Body of pancreas (tissue), 4 donors: Measurements from ENCODE around the gene UQCC2. TPM values are rescaled to one million over a fixed set of nuclear protein-coding genes. Genes with fewer than 3 reads are reported as not detected.

Experiments used
- ATAC-seq: fragments of 150-250 bp; one replicate; pipeline ENCODE4 v1.9.1; 2016
- DNase-seq, 4 donors: peaks; one replicate each; pipeline ENCODE4 v3.0.0-alpha.2; 2019
- H3K27ac ChIP-seq, 4 donors: fragments of 200-600 bp; sonication (generic); 1 replicate in 3 of 4; 2 replicates in 1 of 4; pipeline versions ENCODE4 v1.5.1 to v1.6.1; 2016 to 2019; ENCODE audit warnings: mild to moderate bottlenecking in 1 of 4, mixed read lengths in 1 of 4, moderate library complexity in 1 of 4
- H3K27me3 ChIP-seq, 2 donors: fragments of 200-600 bp; sonication (generic); one replicate each; pipeline ENCODE4 v1.6.0; 2016; ENCODE audit warnings: mild to moderate bottlenecking in 1 of 2
- H3K36me3 ChIP-seq, 2 donors: fragments of 200-600 bp; sonication (generic); replicated peaks in 1 of 2; 2 replicates each; pipeline ENCODE4 v1.5.1; 2016; ENCODE audit warnings: low read depth in 2 of 2; ENCODE audit not compliant: insufficient read depth in 1 of 2
- H3K4me1 ChIP-seq: fragments of 200-600 bp; sonication (generic); one replicate; pipeline ENCODE4 v1.6.0; 2016
- H3K4me3 ChIP-seq, 2 donors: fragments of 200-600 bp; sonication (generic); 1 replicate in 1 of 2; 2 replicates in 1 of 2; pipeline ENCODE4 v1.5.1; 2016 to 2019
- H3K9me3 ChIP-seq, 3 donors: fragments of 200-600 bp; sonication (generic); 1 replicate in 2 of 3; 2 replicates in 1 of 3; pipeline ENCODE4 v1.5.1; 2016
- CTCF ChIP-seq, 7 experiments: fragments of 450-650 bp in 4 of 7; fragments of 200-600 bp in 3 of 7; sonication (generic) in 3 of 7; IDR thresholded peaks; one replicate each; pipeline ENCODE4 v1.5.1; 2016 to 2019; ENCODE audit warnings: antibody characterized with exemption in 7 of 7
- POLR2A ChIP-seq, 3 donors: fragments of 450-650 bp; IDR thresholded peaks; one replicate each; pipeline ENCODE4 v1.6.1; 2016; ENCODE audit warnings: antibody characterized with exemption in 3 of 3, mild to moderate bottlenecking in 2 of 3
- WGBS, 2 donors: methylation state at CpG; one replicate each; pipeline ENCODE4 v1.1.5; 2017; 5-methylcytosine and 5-hydroxymethylcytosine counted together
- intact Hi-C: fragments of 100-400 bp; cut with DNase I; formaldehyde crosslinking; loops from one replicate; pipeline ENCODE4 v1.15.1; 2023
- total RNA-seq, 2 donors: library from RNA; depleted of rRNA; stranded (reverse); fragments of >200 nt; gene quantifications; one replicate each; pipeline ENCODE4 v1.1.0, GENCODE V29; 2016

Gene UQCC2
- total RNA-seq, 2 donors from 2014 or later, result 4.0 to 17.6 TPM

- DNase-seq, result no peak
- TF ChIP-seq POLR2A (IDR thresholded peaks at IDR 0.05), result no peak
- no peak for TF ChIP-seq CTCF (IDR thresholded peaks at IDR 0.05)
- Histone ChIP-seq H3K9me3 (no peaks in the 10 kb centered on the region), H3K27ac (no peak overlapping the region), H3K4me1 (peaks cover 43% of the 10 kb centered on the region), H3K27me3 (no peaks in the 10 kb centered on the region), H3K36me3 (no peaks in the 10 kb centered on the region), H3K4me3 (no peak overlapping the region)
- 87 to 92% methylated on average over 3 of the region's 3 CpGs for WGBS, 2 donors
- intact Hi-C loops, result no loop called here
- ATAC-seq, result no peak
Measured at GRCh38 chr6:33712914-33713313, 1.4 kb upstream of the UQCC2 start.

- Histone ChIP-seq H3K4me3 (peak overlapping the region; percentile 65 to 79), H3K9me3 (no peaks in the 10 kb centered on the region), H3K36me3 (no peaks in the 10 kb centered on the region), H3K27me3 (no peaks in the 10 kb centered on the region), H3K4me1 (peaks cover 22% of the 10 kb centered on the region), H3K27ac (peak overlapping the region in 2 of 4 donors; percentile 89 to 92)
- DNase-seq (peak in 1 of 4 donors; percentile 34), ATAC-seq (peak; percentile 10)
- intact Hi-C loops, result no loop called here
- TF ChIP-seq CTCF (IDR thresholded peaks at IDR 0.05), result no peak
- no peak for TF ChIP-seq POLR2A (IDR thresholded peaks at IDR 0.05)
- WGBS, 2 donors, result 67 to 72% methylated on average over 15 of the region's 15 CpGs
Measured at GRCh38 chr6:33710296-33711121, 991 bp downstream of the UQCC2 start.

- ATAC-seq (no peak), DNase-seq (no peak)
- TF ChIP-seq POLR2A (IDR thresholded peaks at IDR 0.05), result no peak
- TF ChIP-seq CTCF (IDR thresholded peaks at IDR 0.05), result no peak
- no peaks in the 10 kb centered on the region for H3K36me3 ChIP-seq
- 80 to 88% methylated on average over 10 of the region's 10 CpGs for WGBS, 2 donors
- no peak overlapping the region for H3K27ac ChIP-seq
- H3K9me3 ChIP-seq, result no peaks in the 10 kb centered on the region
- intact Hi-C loops, result loop anchor here (5.0 kb wide), 2 partner anchors 58 to 112 kb away; no protein-coding TSS in a partner anchor
- no peaks in the 10 kb centered on the region for H3K27me3 ChIP-seq
- peaks cover 22% of the 10 kb centered on the region for H3K4me1 ChIP-seq
- no peak overlapping the region for H3K4me3 ChIP-seq
Measured at GRCh38 chr6:33709605-33710295, 1.8 kb downstream of the UQCC2 start.

- 87 to 94% methylated on average over 9 to 10 of the region's 10 CpGs for WGBS, 2 donors
- DNase-seq (peak in 1 of 4 donors; percentile 1), ATAC-seq (no peak)
- H3K4me1 ChIP-seq, result peaks cover 22% of the 10 kb centered on the region
- no peak overlapping the region for H3K4me3 ChIP-seq
- intact Hi-C loops, result loop anchor here (5.0 kb wide), 2 partner anchors 59 to 111 kb away; no protein-coding TSS in a partner anchor
- no peak for TF ChIP-seq CTCF (IDR thresholded peaks at IDR 0.05)
- TF ChIP-seq POLR2A (IDR thresholded peaks at IDR 0.05), result no peak
- no peak overlapping the region for H3K27ac ChIP-seq
- no peaks in the 10 kb centered on the region for H3K36me3 ChIP-seq
- no peaks in the 10 kb centered on the region for H3K9me3 ChIP-seq
- no peaks in the 10 kb centered on the region for H3K27me3 ChIP-seq
Measured at GRCh38 chr6:33708516-33709204, 2.8 kb downstream of the UQCC2 start.
